Mesothelial cell of epicardium (in vitro differentiated cells): ENCODE data around the gene HIVEP3. TPM values are rescaled to one million over a fixed set of nuclear protein-coding genes. Genes with fewer than 3 reads are reported as not detected.

Source experiments
- DNase-seq, 2 experiments: peaks; one replicate each; pipeline ENCODE4 v3.0.0; 2021; ENCODE audit warnings: low spot score in 2 of 2; ENCODE audit not compliant: unreplicated experiment in 2 of 2
- H3K27ac Mint-ChIP-seq: 2 replicates; pipeline ENCODE4 v1.8.0; 2021; ENCODE audit warnings: mixed read lengths
- H3K27me3 Mint-ChIP-seq: 2 replicates; pipeline ENCODE4 v1.8.0; 2021; ENCODE audit warnings: low read depth, mixed read lengths
- H3K36me3 Mint-ChIP-seq: 2 replicates; pipeline ENCODE4 v1.8.0; 2021; ENCODE audit warnings: mixed read lengths
- H3K4me1 Mint-ChIP-seq: 2 replicates; pipeline ENCODE4 v1.8.0; 2021; ENCODE audit warnings: mixed read lengths
- H3K4me3 Mint-ChIP-seq: 2 replicates; pipeline ENCODE4 v1.8.0; 2021; ENCODE audit warnings: mild to moderate bottlenecking, moderate library complexity, mixed read lengths
- H3K9me3 Mint-ChIP-seq: 2 replicates; pipeline ENCODE4 v1.8.0; 2021; ENCODE audit warnings: mixed read lengths
- CTCF ChIP-seq: fragments of 200-600 bp; sonication (generic); IDR thresholded peaks from one replicate; pipeline ENCODE4 v1.5.0; 2021; ENCODE audit warnings: antibody characterized with exemption; ENCODE audit not compliant: unreplicated experiment
- total RNA-seq: library from RNA; stranded (reverse); gene quantifications from 3 replicates; pipeline ENCODE4 v1.2.1, GENCODE V29; 2021

The HIVEP3 gene
- total RNA-seq, 1 donor from 2014 or later: 8.9 TPM

GRCh38 chr1:41851589-41851988 lies 67.1 kb downstream of the HIVEP3 start:
- Mint-ChIP-seq H3K4me1 (peaks cover 3% of the 10 kb centered on the region), H3K4me3 (no peak overlapping the region), H3K9me3 (peaks cover 5% of the 10 kb centered on the region), H3K27me3 (peaks cover 2% of the 10 kb centered on the region), H3K36me3 (peaks cover 3% of the 10 kb centered on the region), H3K27ac (no peak overlapping the region)
- no peak for TF ChIP-seq CTCF
- DNase-seq: no peak

- no peak for DNase-seq
- no peak for TF ChIP-seq CTCF
- Mint-ChIP-seq H3K4me3 (no peak overlapping the region), H3K27ac (no peak overlapping the region), H3K4me1 (no peaks in the 10 kb centered on the region), H3K27me3 (no peaks in the 10 kb centered on the region), H3K36me3 (no peaks in the 10 kb centered on the region), H3K9me3 (no peaks in the 10 kb centered on the region)
Observed at GRCh38 chr1:41850029-41850428, 68.7 kb downstream of the HIVEP3 start.

GRCh38 chr1:41849211-41849759 lies 69.4 kb downstream of the HIVEP3 start:
- Mint-ChIP-seq H3K9me3 (no peaks in the 10 kb centered on the region), H3K27me3 (no peaks in the 10 kb centered on the region), H3K36me3 (no peaks in the 10 kb centered on the region), H3K4me1 (no peaks in the 10 kb centered on the region), H3K4me3 (no peak overlapping the region), H3K27ac (no peak overlapping the region)
- no peak for TF ChIP-seq CTCF
- no peak for DNase-seq

- no peak for DNase-seq
- no peaks in the 10 kb centered on the region for H3K9me3 Mint-ChIP-seq
- H3K4me3 Mint-ChIP-seq: no peak overlapping the region
- H3K36me3 Mint-ChIP-seq: no peaks in the 10 kb centered on the region
- no peak for TF ChIP-seq CTCF
- no peak overlapping the region for H3K27ac Mint-ChIP-seq
- H3K4me1 Mint-ChIP-seq: peaks cover 3% of the 10 kb centered on the region
- H3K27me3 Mint-ChIP-seq: no peaks in the 10 kb centered on the region
Observed at GRCh38 chr1:41848216-41848952, 70.3 kb downstream of the HIVEP3 start.

- Mint-ChIP-seq H3K4me3 (no peak overlapping the region), H3K9me3 (no peaks in the 10 kb centered on the region), H3K4me1 (peaks cover 7% of the 10 kb centered on the region), H3K27ac (no peak overlapping the region), H3K27me3 (no peaks in the 10 kb centered on the region), H3K36me3 (no peaks in the 10 kb centered on the region)
- TF ChIP-seq CTCF: no peak
- DNase-seq: no peak
Observed at GRCh38 chr1:41847733-41848132, 71.0 kb downstream of the HIVEP3 start.
